HG02973 (cell line): ENCODE results near the gene LIFR.

Experiments used
- ATAC-seq: cut with Tn5 transposase; IDR thresholded peaks from one replicate; pipeline ENCODE4 v1.9.1; 2021; ENCODE audit warnings: moderate library complexity; ENCODE audit not compliant: unreplicated experiment

The LIFR gene

GRCh38 chr5:38551030-38552017 lies 5.1 kb downstream of the LIFR start:
- no peak for ATAC-seq

- no peak for ATAC-seq
These were observed 8.2 kb downstream of the LIFR start for GRCh38 chr5:38548064-38548759.

- no peak for ATAC-seq
These were observed 9.2 kb downstream of the LIFR start for GRCh38 chr5:38547257-38547656.

- no peak for ATAC-seq
These were observed 9.7 kb downstream of the LIFR start for GRCh38 chr5:38546691-38547146.

GRCh38 chr5:38543886-38544285 lies 12.6 kb downstream of the LIFR start:
- ATAC-seq = no peak

- ATAC-seq = no peak
These were observed 13.4 kb downstream of the LIFR start for GRCh38 chr5:38543074-38543473.

- ATAC-seq = no peak
These were observed 15.2 kb downstream of the LIFR start for GRCh38 chr5:38541174-38541725.

- no peak for ATAC-seq
These were observed 16.1 kb downstream of the LIFR start for GRCh38 chr5:38540314-38540713.

- no peak for ATAC-seq
These were observed 18.3 kb downstream of the LIFR start for GRCh38 chr5:38538161-38538560.

GRCh38 chr5:38537505-38537904 lies 18.9 kb downstream of the LIFR start:
- ATAC-seq = no peak

- no peak for ATAC-seq
These were observed 19.5 kb downstream of the LIFR start for GRCh38 chr5:38536968-38537367.

- no peak for ATAC-seq
These were observed 20.6 kb downstream of the LIFR start for GRCh38 chr5:38535845-38536244.

- ATAC-seq = no peak
These were observed 21.1 kb downstream of the LIFR start for GRCh38 chr5:38535248-38535750.

GRCh38 chr5:38534156-38534453 lies 22.3 kb downstream of the LIFR start:
- no peak for ATAC-seq

- no peak for ATAC-seq
These were observed 22.9 kb downstream of the LIFR start for GRCh38 chr5:38533286-38534155.

- ATAC-seq = no peak
These were observed 24.2 kb downstream of the LIFR start for GRCh38 chr5:38532165-38532669.

- ATAC-seq = no peak
These were observed 24.9 kb downstream of the LIFR start for GRCh38 chr5:38531518-38531917.

- ATAC-seq = no peak
These were observed 26.3 kb downstream of the LIFR start for GRCh38 chr5:38529955-38530646.

GRCh38 chr5:38528162-38528703 lies 28.2 kb downstream of the LIFR start:
- ATAC-seq = no peak

- no peak for ATAC-seq
These were observed 29.0 kb downstream of the LIFR start for GRCh38 chr5:38527475-38527874.
